ENCODE results near the gene VAV2.
"Not testable (repeated sequence)": the region's sequence is repeated elsewhere in the genome, so short reads cannot be mapped to it uniquely, and the experiment has no call there.

The VAV2 gene

GRCh38 chr9:133995012-133995896, 3.1 kb upstream of the VAV2 start:
- Histone ChIP-seq H3K4me1 (ENCODE audit: control insufficient read depth, insufficient read depth, low read length, unreplicated experiment) (peaks cover 8% of the 10 kb centered on the region), H3K36me3 (ENCODE audit: insufficient read depth, low read length) (no peaks in the 10 kb centered on the region), H3K4me3 (ENCODE audit: low read depth, low read length) (no peak overlapping the region), H3K79me2 (ENCODE audit: control insufficient read depth, insufficient read depth, low read length, unreplicated experiment) (peaks cover 16% of the 10 kb centered on the region), H3K27me3 (ENCODE audit: insufficient read depth, low read length) (no peaks in the 10 kb centered on the region), H3K27ac (ENCODE audit: low read depth, low read length) (no peak overlapping the region), H2AFZ (ENCODE audit: low read length, unreplicated experiment) (no peak overlapping the region)

- Histone ChIP-seq H2AFZ (ENCODE audit: low read length, unreplicated experiment) (no peak overlapping the region), H3K4me3 (ENCODE audit: low read depth, low read length) (peak overlapping the region; percentile 99), H3K79me2 (ENCODE audit: control insufficient read depth, insufficient read depth, low read length, unreplicated experiment) (peaks cover 24% of the 10 kb centered on the region), H3K36me3 (ENCODE audit: insufficient read depth, low read length) (no peaks in the 10 kb centered on the region), H3K27ac (ENCODE audit: low read depth, low read length) (no peak overlapping the region), H3K27me3 (ENCODE audit: insufficient read depth, low read length) (no peaks in the 10 kb centered on the region), H3K4me1 (ENCODE audit: control insufficient read depth, insufficient read depth, low read length, unreplicated experiment) (peaks cover 8% of the 10 kb centered on the region)
Observed at GRCh38 chr9:133994353-133995011, 2.4 kb upstream of the VAV2 start.

- Histone ChIP-seq H3K79me2 (ENCODE audit: control insufficient read depth, insufficient read depth, low read length, unreplicated experiment) (peaks cover 24% of the 10 kb centered on the region), H3K4me3 (ENCODE audit: low read depth, low read length) (peak overlapping the region; percentile 99), H3K27ac (ENCODE audit: low read depth, low read length) (peak overlapping the region; percentile 86), H3K27me3 (ENCODE audit: insufficient read depth, low read length) (no peaks in the 10 kb centered on the region), H2AFZ (ENCODE audit: low read length, unreplicated experiment) (no peak overlapping the region), H3K4me1 (ENCODE audit: control insufficient read depth, insufficient read depth, low read length, unreplicated experiment) (peaks cover 8% of the 10 kb centered on the region), H3K36me3 (ENCODE audit: insufficient read depth, low read length) (no peaks in the 10 kb centered on the region)
Observed at GRCh38 chr9:133993635-133994253, 1.6 kb upstream of the VAV2 start.

- no peaks in the 10 kb centered on the region for H3K36me3 ChIP-seq (ENCODE audit: insufficient read depth, low read length)
- H3K27me3 ChIP-seq (ENCODE audit: insufficient read depth, low read length): no peaks in the 10 kb centered on the region
- peak overlapping the region; percentile 99 for H3K4me3 ChIP-seq (ENCODE audit: low read depth, low read length)
- peak overlapping the region; percentile 87 for H2AFZ ChIP-seq (ENCODE audit: low read length, unreplicated experiment)
- H3K79me2 ChIP-seq (ENCODE audit: control insufficient read depth, insufficient read depth, low read length, unreplicated experiment): peaks cover 29% of the 10 kb centered on the region
- H3K4me1 ChIP-seq (ENCODE audit: control insufficient read depth, insufficient read depth, low read length, unreplicated experiment): peaks cover 8% of the 10 kb centered on the region
- peak overlapping the region; percentile 86 for H3K27ac ChIP-seq (ENCODE audit: low read depth, low read length)
Observed at GRCh38 chr9:133992780-133993634, 883 bp upstream of the VAV2 start.

GRCh38 chr9:133991214-133991921, 756 bp downstream of the VAV2 start:
- H2AFZ ChIP-seq (ENCODE audit: low read length, unreplicated experiment): peak overlapping the region; percentile 75
- H3K27ac ChIP-seq (ENCODE audit: low read depth, low read length): peak overlapping the region; percentile 85
- peaks cover 8% of the 10 kb centered on the region for H3K4me1 ChIP-seq (ENCODE audit: control insufficient read depth, insufficient read depth, low read length, unreplicated experiment)
- no peaks in the 10 kb centered on the region for H3K27me3 ChIP-seq (ENCODE audit: insufficient read depth, low read length)
- peaks cover 44% of the 10 kb centered on the region for H3K79me2 ChIP-seq (ENCODE audit: control insufficient read depth, insufficient read depth, low read length, unreplicated experiment)
- no peaks in the 10 kb centered on the region for H3K36me3 ChIP-seq (ENCODE audit: insufficient read depth, low read length)
- peak overlapping the region; percentile 99 for H3K4me3 ChIP-seq (ENCODE audit: low read depth, low read length)

GRCh38 chr9:133990366-133991213, 1.5 kb downstream of the VAV2 start:
- Histone ChIP-seq H3K27ac (ENCODE audit: low read depth, low read length) (peak overlapping the region; percentile 85), H2AFZ (ENCODE audit: low read length, unreplicated experiment) (peak overlapping the region; percentile 75), H3K27me3 (ENCODE audit: insufficient read depth, low read length) (no peaks in the 10 kb centered on the region), H3K4me3 (ENCODE audit: low read depth, low read length) (peak overlapping the region; percentile 99), H3K79me2 (ENCODE audit: control insufficient read depth, insufficient read depth, low read length, unreplicated experiment) (peaks cover 48% of the 10 kb centered on the region), H3K36me3 (ENCODE audit: insufficient read depth, low read length) (no peaks in the 10 kb centered on the region), H3K4me1 (ENCODE audit: control insufficient read depth, insufficient read depth, low read length, unreplicated experiment) (peaks cover 8% of the 10 kb centered on the region)

GRCh38 chr9:133989625-133990365, 2.3 kb downstream of the VAV2 start:
- peaks cover 54% of the 10 kb centered on the region for H3K79me2 ChIP-seq (ENCODE audit: control insufficient read depth, insufficient read depth, low read length, unreplicated experiment)
- peak overlapping the region; percentile 99 for H3K4me3 ChIP-seq (ENCODE audit: low read depth, low read length)
- no peak overlapping the region for H3K27ac ChIP-seq (ENCODE audit: low read depth, low read length)

GRCh38 chr9:133988771-133989170, 3.4 kb downstream of the VAV2 start:
- not testable (repeated sequence) for H3K4me3 ChIP-seq (ENCODE audit: low read depth, low read length); H3K36me3 ChIP-seq (ENCODE audit: insufficient read depth, low read length); H3K27ac ChIP-seq (ENCODE audit: low read depth, low read length); H3K4me1 ChIP-seq (ENCODE audit: control insufficient read depth, insufficient read depth, low read length, unreplicated experiment); H2AFZ ChIP-seq (ENCODE audit: low read length, unreplicated experiment); H3K27me3 ChIP-seq (ENCODE audit: insufficient read depth, low read length)
- peaks cover 54% of the 10 kb centered on the region for H3K79me2 ChIP-seq (ENCODE audit: control insufficient read depth, insufficient read depth, low read length, unreplicated experiment)

More at GRCh38 chr9:133989625-133990365, 2.3 kb downstream of the VAV2 start:
- no peaks in the 10 kb centered on the region for H3K27me3 ChIP-seq (ENCODE audit: insufficient read depth, low read length)
- H2AFZ ChIP-seq (ENCODE audit: low read length, unreplicated experiment): no peak overlapping the region
- H3K36me3 ChIP-seq (ENCODE audit: insufficient read depth, low read length): no peaks in the 10 kb centered on the region
- peaks cover 8% of the 10 kb centered on the region for H3K4me1 ChIP-seq (ENCODE audit: control insufficient read depth, insufficient read depth, low read length, unreplicated experiment)
